ENCODE measurements around the gene UNC13B.

The UNC13B gene

GRCh38 chr9:35293376-35293964 is 131.7 kb downstream of the UNC13B start:
- no peak for TF ChIP-seq SUZ12 (IDR thresholded peaks at IDR 0.05; ENCODE audit: extremely low read depth, insufficient read depth, insufficient read length)
- no peak for TF ChIP-seq YY1 (IDR thresholded peaks at IDR 0.05; ENCODE audit: insufficient read depth, insufficient read length)
- TF ChIP-seq ZNF274 (IDR thresholded peaks at IDR 0.05; ENCODE audit: low read depth, low read length), result no peak
- Histone ChIP-seq H3K4me1 (ENCODE audit: insufficient read depth, insufficient read length) (no peaks in the 10 kb centered on the region), H3K9ac (ENCODE audit: insufficient read length, low read depth) (no peak overlapping the region), H3K9me3 (ENCODE audit: insufficient read depth, low read length) (no peaks in the 10 kb centered on the region), H3K27me3 (ENCODE audit: insufficient read depth, insufficient read length) (no peaks in the 10 kb centered on the region), H3K36me3 (ENCODE audit: insufficient read depth, insufficient read length, low read length) (peaks cover 6% of the 10 kb centered on the region), H3K4me3 (ENCODE audit: insufficient read length, low read depth) (no peak overlapping the region)
- no peak for DNase-seq (ENCODE audit: low read depth, low spot score)

GRCh38 chr9:35294066-35294465 is 132.3 kb downstream of the UNC13B start:
- Histone ChIP-seq H3K9me3 (ENCODE audit: insufficient read depth, low read length) (no peaks in the 10 kb centered on the region), H3K36me3 (ENCODE audit: insufficient read depth, insufficient read length, low read length) (peaks cover 6% of the 10 kb centered on the region), H3K9ac (ENCODE audit: insufficient read length, low read depth) (no peak overlapping the region), H3K27me3 (ENCODE audit: insufficient read depth, insufficient read length) (no peaks in the 10 kb centered on the region), H3K4me1 (ENCODE audit: insufficient read depth, insufficient read length) (no peaks in the 10 kb centered on the region), H3K4me3 (ENCODE audit: insufficient read length, low read depth) (no peak overlapping the region)
- no peak for TF ChIP-seq SUZ12 (IDR thresholded peaks at IDR 0.05; ENCODE audit: extremely low read depth, insufficient read depth, insufficient read length)
- TF ChIP-seq YY1 (IDR thresholded peaks at IDR 0.05; ENCODE audit: insufficient read depth, insufficient read length), result no peak
- TF ChIP-seq ZNF274 (IDR thresholded peaks at IDR 0.05; ENCODE audit: low read depth, low read length), result no peak
- no peak for DNase-seq (ENCODE audit: low read depth, low spot score)

GRCh38 chr9:35294556-35294955 is 132.7 kb downstream of the UNC13B start:
- Histone ChIP-seq H3K4me1 (ENCODE audit: insufficient read depth, insufficient read length) (no peaks in the 10 kb centered on the region), H3K9me3 (ENCODE audit: insufficient read depth, low read length) (no peaks in the 10 kb centered on the region), H3K36me3 (ENCODE audit: insufficient read depth, insufficient read length, low read length) (peaks cover 6% of the 10 kb centered on the region), H3K9ac (ENCODE audit: insufficient read length, low read depth) (no peak overlapping the region), H3K4me3 (ENCODE audit: insufficient read length, low read depth) (no peak overlapping the region), H3K27me3 (ENCODE audit: insufficient read depth, insufficient read length) (no peaks in the 10 kb centered on the region)
- TF ChIP-seq ZNF274 (IDR thresholded peaks at IDR 0.05; ENCODE audit: low read depth, low read length) (no peak), SUZ12 (IDR thresholded peaks at IDR 0.05; ENCODE audit: extremely low read depth, insufficient read depth, insufficient read length) (no peak), YY1 (IDR thresholded peaks at IDR 0.05; ENCODE audit: insufficient read depth, insufficient read length) (no peak)
- DNase-seq (ENCODE audit: low read depth, low spot score), result no peak

- H3K4me3 ChIP-seq (ENCODE audit: insufficient read length, low read depth), result no peak overlapping the region
- DNase-seq (ENCODE audit: low read depth, low spot score), result no peak
- H3K4me1 ChIP-seq (ENCODE audit: insufficient read depth, insufficient read length), result no peaks in the 10 kb centered on the region
- TF ChIP-seq YY1 (IDR thresholded peaks at IDR 0.05; ENCODE audit: insufficient read depth, insufficient read length), result no peak
- no peak for TF ChIP-seq ZNF274 (IDR thresholded peaks at IDR 0.05; ENCODE audit: low read depth, low read length)
- TF ChIP-seq SUZ12 (IDR thresholded peaks at IDR 0.05; ENCODE audit: extremely low read depth, insufficient read depth, insufficient read length), result no peak
- no peak overlapping the region for H3K9ac ChIP-seq (ENCODE audit: insufficient read length, low read depth)
- no peaks in the 10 kb centered on the region for H3K27me3 ChIP-seq (ENCODE audit: insufficient read depth, insufficient read length)
- no peaks in the 10 kb centered on the region for H3K9me3 ChIP-seq (ENCODE audit: insufficient read depth, low read length)
- H3K36me3 ChIP-seq (ENCODE audit: insufficient read depth, insufficient read length, low read length), result peaks cover 6% of the 10 kb centered on the region
These were observed 133.7 kb downstream of the UNC13B start for GRCh38 chr9:35295369-35296036.

- Histone ChIP-seq H3K36me3 (ENCODE audit: insufficient read depth, insufficient read length, low read length) (no peaks in the 10 kb centered on the region), H3K27me3 (ENCODE audit: insufficient read depth, insufficient read length) (no peaks in the 10 kb centered on the region), H3K9ac (ENCODE audit: insufficient read length, low read depth) (no peak overlapping the region), H3K4me3 (ENCODE audit: insufficient read length, low read depth) (no peak overlapping the region), H3K9me3 (ENCODE audit: insufficient read depth, low read length) (no peaks in the 10 kb centered on the region), H3K4me1 (ENCODE audit: insufficient read depth, insufficient read length) (no peaks in the 10 kb centered on the region)
- TF ChIP-seq ZNF274 (IDR thresholded peaks at IDR 0.05; ENCODE audit: low read depth, low read length) (no peak), SUZ12 (IDR thresholded peaks at IDR 0.05; ENCODE audit: extremely low read depth, insufficient read depth, insufficient read length) (no peak), YY1 (IDR thresholded peaks at IDR 0.05; ENCODE audit: insufficient read depth, insufficient read length) (no peak)
- no peak for DNase-seq (ENCODE audit: low read depth, low spot score)
These were observed 141.8 kb downstream of the UNC13B start for GRCh38 chr9:35303567-35303966.

- TF ChIP-seq ZNF274 (IDR thresholded peaks at IDR 0.05; ENCODE audit: low read depth, low read length) (no peak), YY1 (IDR thresholded peaks at IDR 0.05; ENCODE audit: insufficient read depth, insufficient read length) (no peak), SUZ12 (IDR thresholded peaks at IDR 0.05; ENCODE audit: extremely low read depth, insufficient read depth, insufficient read length) (no peak)
- Histone ChIP-seq H3K4me3 (ENCODE audit: insufficient read length, low read depth) (no peak overlapping the region), H3K9me3 (ENCODE audit: insufficient read depth, low read length) (no peaks in the 10 kb centered on the region), H3K36me3 (ENCODE audit: insufficient read depth, insufficient read length, low read length) (peaks cover 9% of the 10 kb centered on the region), H3K9ac (ENCODE audit: insufficient read length, low read depth) (no peak overlapping the region), H3K27me3 (ENCODE audit: insufficient read depth, insufficient read length) (no peaks in the 10 kb centered on the region), H3K4me1 (ENCODE audit: insufficient read depth, insufficient read length) (no peaks in the 10 kb centered on the region)
- DNase-seq (ENCODE audit: low read depth, low spot score), result no peak
These were observed 144.5 kb downstream of the UNC13B start for GRCh38 chr9:35306283-35306682.

- TF ChIP-seq YY1 (IDR thresholded peaks at IDR 0.05; ENCODE audit: insufficient read depth, insufficient read length), result no peak
- no peak for TF ChIP-seq ZNF274 (IDR thresholded peaks at IDR 0.05; ENCODE audit: low read depth, low read length)
- TF ChIP-seq SUZ12 (IDR thresholded peaks at IDR 0.05; ENCODE audit: extremely low read depth, insufficient read depth, insufficient read length), result no peak
- Histone ChIP-seq H3K9me3 (ENCODE audit: insufficient read depth, low read length) (no peaks in the 10 kb centered on the region), H3K4me1 (ENCODE audit: insufficient read depth, insufficient read length) (no peaks in the 10 kb centered on the region), H3K4me3 (ENCODE audit: insufficient read length, low read depth) (no peak overlapping the region), H3K9ac (ENCODE audit: insufficient read length, low read depth) (no peak overlapping the region), H3K36me3 (ENCODE audit: insufficient read depth, insufficient read length, low read length) (peaks cover 9% of the 10 kb centered on the region), H3K27me3 (ENCODE audit: insufficient read depth, insufficient read length) (no peaks in the 10 kb centered on the region)
- no peak for DNase-seq (ENCODE audit: low read depth, low spot score)
These were observed 146.5 kb downstream of the UNC13B start for GRCh38 chr9:35308316-35308715.
